ENCODE measurements around the gene TSNAXIP1.
"Not testable (repeated sequence)": the region's sequence is repeated elsewhere in the genome, so short reads cannot be mapped to it uniquely, and the experiment has no call there.

Gene TSNAXIP1

DNA sequence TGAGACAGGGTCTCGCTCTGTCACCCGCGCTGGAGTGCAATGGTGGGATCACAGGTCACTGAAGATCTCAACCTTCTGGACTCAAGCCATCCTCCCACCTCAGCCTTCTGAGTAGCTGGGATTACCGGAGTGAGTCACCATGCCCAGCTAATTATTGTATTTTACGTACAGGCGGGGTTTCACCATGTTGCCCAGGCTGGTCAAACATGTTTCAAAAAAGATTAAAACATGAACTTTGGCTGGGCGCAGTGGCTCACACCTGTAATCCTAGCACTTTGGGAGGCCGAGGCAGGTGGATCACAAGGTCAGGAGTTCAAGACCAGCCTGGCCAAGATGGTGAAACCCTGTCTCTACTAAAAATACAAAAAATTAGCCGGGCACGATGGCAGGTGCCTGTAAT is 30.5 kb downstream of the TSNAXIP1 start:
- H3K4me3 ChIP-seq (ENCODE audit: low read depth, low read length); H2AFZ ChIP-seq (ENCODE audit: low read length, unreplicated experiment); H3K27ac ChIP-seq (ENCODE audit: low read depth, low read length); H3K4me1 ChIP-seq (ENCODE audit: control insufficient read depth, insufficient read depth, low read length, unreplicated experiment); H3K36me3 ChIP-seq (ENCODE audit: insufficient read depth, low read length); H3K79me2 ChIP-seq (ENCODE audit: control insufficient read depth, insufficient read depth, low read length, unreplicated experiment); H3K27me3 ChIP-seq (ENCODE audit: insufficient read depth, low read length): not testable (repeated sequence)

DNA sequence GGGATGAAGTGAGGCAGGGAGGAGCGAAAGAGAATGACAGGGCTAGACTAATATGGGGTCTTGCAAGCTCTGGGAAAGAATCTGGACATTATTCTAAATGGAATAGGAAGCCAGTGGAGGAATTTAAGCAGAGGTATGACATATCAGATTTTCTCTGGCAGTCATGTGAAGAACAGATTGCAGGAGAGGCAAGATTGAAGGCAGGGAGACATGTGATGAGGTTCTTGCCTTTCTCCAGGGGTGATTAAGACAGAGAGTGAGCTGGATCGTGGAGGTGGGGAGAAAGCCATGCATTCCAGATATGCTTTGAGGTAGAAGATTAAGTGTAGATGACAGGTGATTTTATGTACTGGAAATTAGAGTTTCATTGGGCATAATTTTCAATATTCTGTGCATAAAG is 31.1 kb downstream of the TSNAXIP1 start:
- Histone ChIP-seq H3K79me2 (ENCODE audit: control insufficient read depth, insufficient read depth, low read length, unreplicated experiment) (peaks cover 4% of the 10 kb centered on the region), H3K4me1 (ENCODE audit: control insufficient read depth, insufficient read depth, low read length, unreplicated experiment) (peaks cover 2% of the 10 kb centered on the region), H3K27ac (ENCODE audit: low read depth, low read length) (no peak overlapping the region), H3K4me3 (ENCODE audit: low read depth, low read length) (no peak overlapping the region), H2AFZ (ENCODE audit: low read length, unreplicated experiment) (no peak overlapping the region), H3K36me3 (ENCODE audit: insufficient read depth, low read length) (no peaks in the 10 kb centered on the region), H3K27me3 (ENCODE audit: insufficient read depth, low read length) (no peaks in the 10 kb centered on the region)

DNA sequence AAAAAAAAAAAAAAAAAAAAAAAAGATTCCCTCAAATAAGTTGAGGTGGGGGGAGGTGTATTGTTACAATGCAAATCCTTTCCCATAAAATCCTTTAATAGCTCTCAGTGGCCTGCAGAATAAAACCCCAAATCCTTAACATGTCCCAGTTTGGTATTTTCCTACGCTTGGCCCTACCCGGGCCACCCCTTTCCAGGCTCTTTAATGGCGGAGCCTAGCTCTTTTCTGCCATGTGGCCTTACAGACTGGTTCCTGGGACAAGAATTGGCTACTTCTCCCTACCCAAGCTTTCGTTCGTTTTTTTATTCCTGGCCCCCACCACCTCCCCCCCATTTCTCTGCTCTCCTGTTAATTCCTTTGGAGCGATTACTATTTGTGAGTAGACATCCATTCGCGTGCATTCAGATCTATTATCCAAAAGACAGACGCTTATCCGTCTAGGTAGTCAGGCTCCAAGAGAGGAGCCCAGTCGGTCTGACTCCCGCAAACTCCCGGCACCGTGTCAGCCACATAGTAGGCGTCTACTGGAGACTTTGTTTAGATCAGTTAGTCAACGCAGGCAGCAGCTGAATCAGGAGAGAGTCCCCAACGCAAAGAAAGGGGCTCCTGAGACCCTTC is 34.6 kb downstream of the TSNAXIP1 start:
- Histone ChIP-seq H3K4me1 (ENCODE audit: control insufficient read depth, insufficient read depth, low read length, unreplicated experiment) (peaks cover 29% of the 10 kb centered on the region), H3K27me3 (ENCODE audit: insufficient read depth, low read length) (no peaks in the 10 kb centered on the region), H3K79me2 (ENCODE audit: control insufficient read depth, insufficient read depth, low read length, unreplicated experiment) (peaks cover 33% of the 10 kb centered on the region), H2AFZ (ENCODE audit: low read length, unreplicated experiment) (peak overlapping the region; percentile 82), H3K4me3 (ENCODE audit: low read depth, low read length) (peak overlapping the region; percentile 79), H3K36me3 (ENCODE audit: insufficient read depth, low read length) (no peaks in the 10 kb centered on the region), H3K27ac (ENCODE audit: low read depth, low read length) (0 out of 2 replicates have a peak overlapping the region, but pooled peaks have one; percentile 91)

DNA sequence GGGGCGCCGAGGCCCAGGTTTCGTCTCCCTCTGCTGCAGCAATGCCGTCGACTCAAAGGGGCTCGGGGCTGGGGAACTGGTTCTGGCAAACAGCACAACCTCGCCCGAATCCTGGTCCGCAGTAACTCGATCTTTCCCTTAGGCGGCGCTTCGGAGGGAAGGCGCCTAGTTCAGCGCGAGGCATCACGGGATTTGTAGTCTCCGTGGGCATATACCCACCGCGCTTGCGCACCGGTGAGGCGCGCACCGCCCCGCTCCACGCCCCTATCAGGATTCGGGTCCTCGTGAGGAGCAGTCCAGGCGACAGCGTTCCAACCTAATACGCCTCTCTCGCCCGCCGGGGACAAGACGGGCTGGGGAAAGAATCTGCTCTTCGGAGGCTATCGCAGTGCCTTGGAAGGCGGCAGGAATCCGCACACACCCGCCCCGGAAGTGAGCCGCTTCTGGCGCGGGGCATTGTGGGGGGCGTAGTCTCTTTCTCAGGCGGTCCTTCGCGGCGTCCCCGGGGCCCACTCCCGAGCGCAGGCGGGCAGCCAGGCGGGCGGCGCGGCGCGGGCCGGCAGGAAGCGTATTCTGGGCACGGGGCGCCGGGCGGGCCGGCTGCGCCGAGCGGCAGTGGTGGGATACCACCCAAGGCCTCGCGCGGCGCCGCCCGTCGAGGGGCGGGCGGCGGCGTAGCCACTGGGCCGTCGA is 35.3 kb downstream of the TSNAXIP1 start, which contains the start of gene THAP11:
Gene THAP11, plus strand, starts transcription at position 505 of the 693 bp plus-strand sequence. CDS start 235 bp downstream, outside the sequence.
- Histone ChIP-seq H2AFZ (ENCODE audit: low read length, unreplicated experiment) (peak within 1 kb of the TSS; percentile 82), H3K79me2 (ENCODE audit: control insufficient read depth, insufficient read depth, low read length, unreplicated experiment) (peaks cover 34% of the 10 kb centered on the region), H3K4me1 (ENCODE audit: control insufficient read depth, insufficient read depth, low read length, unreplicated experiment) (peaks cover 29% of the 10 kb centered on the region), H3K27me3 (ENCODE audit: insufficient read depth, low read length) (no peaks in the 10 kb centered on the region), H3K27ac (ENCODE audit: low read depth, low read length) (peak within 1 kb of the TSS; percentile 91), H3K36me3 (ENCODE audit: insufficient read depth, low read length) (no peaks in the 10 kb centered on the region), H3K4me3 (ENCODE audit: low read depth, low read length) (peak within 1 kb of the TSS; percentile 79)

DNA sequence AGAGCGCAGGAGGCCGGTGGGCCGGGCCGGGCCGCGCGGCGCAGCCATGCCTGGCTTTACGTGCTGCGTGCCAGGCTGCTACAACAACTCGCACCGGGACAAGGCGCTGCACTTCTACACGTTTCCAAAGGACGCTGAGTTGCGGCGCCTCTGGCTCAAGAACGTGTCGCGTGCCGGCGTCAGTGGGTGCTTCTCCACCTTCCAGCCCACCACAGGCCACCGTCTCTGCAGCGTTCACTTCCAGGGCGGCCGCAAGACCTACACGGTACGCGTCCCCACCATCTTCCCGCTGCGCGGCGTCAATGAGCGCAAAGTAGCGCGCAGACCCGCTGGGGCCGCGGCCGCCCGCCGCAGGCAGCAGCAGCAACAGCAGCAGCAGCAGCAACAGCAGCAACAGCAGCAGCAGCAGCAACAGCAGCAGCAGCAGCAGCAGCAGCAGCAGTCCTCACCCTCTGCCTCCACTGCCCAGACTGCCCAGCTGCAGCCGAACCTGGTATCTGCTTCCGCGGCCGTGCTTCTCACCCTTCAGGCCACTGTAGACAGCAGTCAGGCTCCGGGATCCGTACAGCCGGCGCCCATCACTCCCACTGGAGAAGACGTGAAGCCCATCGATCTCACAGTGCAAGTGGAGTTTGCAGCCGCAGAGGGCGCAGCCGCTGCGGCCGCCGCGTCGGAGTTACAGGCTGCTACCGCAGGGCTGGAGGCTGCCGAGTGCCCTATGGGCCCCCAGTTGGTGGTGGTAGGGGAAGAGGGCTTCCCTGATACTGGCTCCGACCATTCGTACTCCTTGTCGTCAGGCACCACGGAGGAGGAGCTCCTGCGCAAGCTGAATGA is 36.0 kb downstream of the TSNAXIP1 start:
- Histone ChIP-seq H3K4me1 (ENCODE audit: control insufficient read depth, insufficient read depth, low read length, unreplicated experiment) (peaks cover 29% of the 10 kb centered on the region), H3K36me3 (ENCODE audit: insufficient read depth, low read length) (no peaks in the 10 kb centered on the region), H3K4me3 (ENCODE audit: low read depth, low read length) (peak overlapping the region; percentile 79), H3K27me3 (ENCODE audit: insufficient read depth, low read length) (no peaks in the 10 kb centered on the region), H2AFZ (ENCODE audit: low read length, unreplicated experiment) (peak overlapping the region; percentile 34), H3K79me2 (ENCODE audit: control insufficient read depth, insufficient read depth, low read length, unreplicated experiment) (peaks cover 41% of the 10 kb centered on the region), H3K27ac (ENCODE audit: low read depth, low read length) (peak overlapping the region; percentile 91)

DNA sequence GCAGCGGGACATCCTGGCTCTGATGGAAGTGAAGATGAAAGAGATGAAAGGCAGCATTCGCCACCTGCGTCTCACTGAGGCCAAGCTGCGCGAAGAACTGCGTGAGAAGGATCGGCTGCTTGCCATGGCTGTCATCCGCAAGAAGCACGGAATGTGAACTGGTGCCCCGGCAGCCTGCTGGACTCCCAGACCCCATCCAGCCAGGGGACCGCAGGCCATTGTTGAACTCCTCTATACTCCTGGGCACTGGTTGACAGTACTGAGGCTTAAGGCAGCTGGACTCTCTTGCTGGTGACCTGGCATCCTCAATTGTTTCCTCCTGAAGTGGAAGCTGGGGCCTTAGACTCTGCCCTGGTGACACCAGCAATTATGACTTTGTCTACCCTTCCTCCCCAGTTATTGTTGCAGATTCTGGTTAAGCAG is 36.7 kb downstream of the TSNAXIP1 start:
- Histone ChIP-seq H3K4me3 (ENCODE audit: low read depth, low read length) (peak overlapping the region; percentile 79), H3K4me1 (ENCODE audit: control insufficient read depth, insufficient read depth, low read length, unreplicated experiment) (peaks cover 33% of the 10 kb centered on the region), H3K27ac (ENCODE audit: low read depth, low read length) (peak overlapping the region; percentile 46; the same call in 1 of the 2 replicates), H3K27me3 (ENCODE audit: insufficient read depth, low read length) (no peaks in the 10 kb centered on the region), H3K79me2 (ENCODE audit: control insufficient read depth, insufficient read depth, low read length, unreplicated experiment) (peaks cover 47% of the 10 kb centered on the region), H3K36me3 (ENCODE audit: insufficient read depth, low read length) (no peaks in the 10 kb centered on the region), H2AFZ (ENCODE audit: low read length, unreplicated experiment) (no peak overlapping the region)

DNA sequence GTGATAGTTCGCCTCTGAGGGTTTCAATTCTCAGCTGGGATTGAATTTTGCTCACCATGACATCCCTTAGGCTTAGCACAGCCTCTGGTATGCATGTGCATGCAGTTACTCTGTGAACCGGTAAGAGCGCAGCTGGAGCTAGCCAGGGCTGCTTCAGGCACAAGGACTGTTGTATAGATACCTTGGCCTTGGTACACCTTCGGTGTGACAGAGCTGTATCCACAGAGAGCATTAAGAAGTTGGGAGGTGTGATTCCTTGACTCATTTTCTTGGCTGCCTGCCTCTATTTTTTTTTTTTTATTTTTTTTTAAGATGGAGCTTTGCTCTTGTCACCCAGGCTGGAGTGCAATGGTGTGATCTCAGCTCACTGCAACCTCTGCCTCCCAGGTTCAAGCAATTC is 37.8 kb downstream of the TSNAXIP1 start:
- Histone ChIP-seq H3K36me3 (ENCODE audit: insufficient read depth, low read length) (no peaks in the 10 kb centered on the region), H2AFZ (ENCODE audit: low read length, unreplicated experiment) (no peak overlapping the region), H3K4me1 (ENCODE audit: control insufficient read depth, insufficient read depth, low read length, unreplicated experiment) (peaks cover 38% of the 10 kb centered on the region), H3K27me3 (ENCODE audit: insufficient read depth, low read length) (no peaks in the 10 kb centered on the region), H3K27ac (ENCODE audit: low read depth, low read length) (peak overlapping the region; percentile 46; the same call in 1 of the 2 replicates), H3K4me3 (ENCODE audit: low read depth, low read length) (peak overlapping the region; percentile 79), H3K79me2 (ENCODE audit: control insufficient read depth, insufficient read depth, low read length, unreplicated experiment) (peaks cover 57% of the 10 kb centered on the region)

DNA sequence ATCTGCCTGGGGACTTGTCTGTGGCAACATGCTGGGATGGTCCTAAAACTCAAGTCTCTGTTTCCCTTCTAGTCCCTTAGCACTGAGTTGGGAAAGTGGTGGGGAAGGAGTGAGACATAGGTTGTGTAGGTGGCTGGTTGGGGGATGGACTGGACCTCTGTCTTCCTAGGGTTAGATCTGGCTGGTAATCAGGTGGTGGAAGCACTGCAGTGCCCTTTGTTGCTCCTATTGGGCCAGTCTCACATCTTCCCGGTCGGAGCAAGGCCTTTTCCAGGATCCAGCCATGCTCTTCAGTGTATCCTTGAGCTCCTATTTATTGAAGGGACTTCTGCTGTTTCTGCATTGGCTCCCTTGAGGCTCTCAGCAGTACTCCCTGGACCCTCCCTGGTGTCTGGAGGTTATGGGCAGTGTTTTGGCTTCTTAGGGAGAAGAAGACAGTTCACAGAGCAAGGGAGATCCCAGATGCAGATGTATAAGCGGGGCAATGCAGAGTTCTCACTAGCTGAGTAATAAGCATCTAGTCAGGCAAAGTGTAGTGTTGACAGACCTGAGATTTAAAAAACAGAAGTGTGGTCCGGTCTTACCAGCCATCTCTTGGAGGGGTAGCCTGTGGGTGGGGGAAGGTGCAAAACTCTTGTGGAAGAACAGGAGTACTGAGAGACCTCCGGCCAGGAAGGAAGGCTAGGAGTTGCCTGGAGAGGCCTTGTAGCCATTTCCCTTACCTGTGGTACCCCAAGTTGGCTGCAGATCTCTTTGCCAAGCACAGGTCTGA is 38.8 kb downstream of the TSNAXIP1 start:
- H3K4me1 ChIP-seq (ENCODE audit: control insufficient read depth, insufficient read depth, low read length, unreplicated experiment), result peaks cover 38% of the 10 kb centered on the region
- no peaks in the 10 kb centered on the region for H3K36me3 ChIP-seq (ENCODE audit: insufficient read depth, low read length)
- peaks cover 66% of the 10 kb centered on the region for H3K79me2 ChIP-seq (ENCODE audit: control insufficient read depth, insufficient read depth, low read length, unreplicated experiment)
- H3K27me3 ChIP-seq (ENCODE audit: insufficient read depth, low read length), result no peaks in the 10 kb centered on the region
- H2AFZ ChIP-seq (ENCODE audit: low read length, unreplicated experiment), result no peak overlapping the region
- peak overlapping the region; percentile 94 for H3K4me3 ChIP-seq (ENCODE audit: low read depth, low read length)
- peak overlapping the region; percentile 69 for H3K27ac ChIP-seq (ENCODE audit: low read depth, low read length)

DNA sequence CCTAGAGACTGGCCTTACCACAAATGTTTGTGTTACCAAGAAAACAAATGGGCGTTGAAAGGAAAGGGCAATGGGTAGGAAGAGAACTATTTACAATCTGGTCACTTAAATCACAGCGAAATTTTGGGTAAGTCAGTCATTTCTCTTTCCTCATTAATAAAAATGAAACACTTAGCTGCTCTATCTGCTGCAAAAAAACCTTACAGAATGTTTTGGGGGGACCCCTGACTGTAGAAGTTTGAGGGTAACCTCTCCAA is 39.3 kb downstream of the TSNAXIP1 start:
- Histone ChIP-seq H3K79me2 (ENCODE audit: control insufficient read depth, insufficient read depth, low read length, unreplicated experiment) (peaks cover 71% of the 10 kb centered on the region), H3K4me1 (ENCODE audit: control insufficient read depth, insufficient read depth, low read length, unreplicated experiment) (peaks cover 38% of the 10 kb centered on the region), H3K27ac (ENCODE audit: low read depth, low read length) (peak overlapping the region; percentile 69), H3K4me3 (ENCODE audit: low read depth, low read length) (peak overlapping the region; percentile 94), H3K27me3 (ENCODE audit: insufficient read depth, low read length) (no peaks in the 10 kb centered on the region), H2AFZ (ENCODE audit: low read length, unreplicated experiment) (peak overlapping the region; percentile 19), H3K36me3 (ENCODE audit: insufficient read depth, low read length) (no peaks in the 10 kb centered on the region)

Data from ACC112 (cell line).